ENCODE data around the gene GAP43.

GAP43 gene

DNA sequence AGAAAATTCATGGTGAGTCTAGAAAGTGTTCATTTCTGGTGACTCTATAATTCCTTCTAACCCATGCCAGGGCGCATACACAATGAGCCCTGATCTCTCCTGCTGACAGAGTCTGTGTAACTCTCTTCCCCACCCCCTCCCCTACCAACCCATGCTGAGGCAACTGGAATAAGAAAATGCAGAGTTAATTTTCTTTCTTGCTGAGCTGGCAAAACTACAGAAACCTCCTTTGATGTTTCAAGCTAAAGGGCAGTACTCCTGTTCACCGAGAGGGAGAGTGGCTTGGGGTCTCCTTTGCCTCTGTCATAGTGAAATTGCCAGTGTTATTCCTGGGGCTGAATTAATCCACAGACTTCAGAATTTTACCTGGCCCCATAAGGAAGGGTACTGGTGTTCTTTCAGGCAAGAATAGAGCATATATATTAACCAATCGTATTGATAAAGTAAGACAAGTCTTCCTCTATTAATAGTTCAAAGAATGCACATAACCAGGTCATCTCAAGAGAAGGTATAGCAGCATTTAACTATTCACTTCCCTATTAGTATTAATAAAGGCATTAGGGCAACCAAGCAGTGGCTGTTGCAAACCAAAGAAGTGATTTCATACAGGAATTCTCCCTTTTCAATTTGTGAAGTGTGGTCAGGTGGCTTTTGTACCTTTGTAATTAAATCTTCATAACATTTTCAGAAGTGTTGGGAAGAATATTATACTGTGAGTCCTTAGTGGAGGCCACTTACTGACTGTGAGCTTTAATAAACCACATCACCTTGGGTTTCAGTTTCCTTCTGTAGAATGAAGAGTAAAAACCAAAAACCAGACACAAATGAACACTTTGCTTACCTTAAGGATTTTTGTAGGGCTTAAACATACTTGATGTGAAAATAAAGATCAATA is 4.1 kb downstream of the GAP43 start:
- DNase-seq (ENCODE audit: low spot score): no peak

DNA sequence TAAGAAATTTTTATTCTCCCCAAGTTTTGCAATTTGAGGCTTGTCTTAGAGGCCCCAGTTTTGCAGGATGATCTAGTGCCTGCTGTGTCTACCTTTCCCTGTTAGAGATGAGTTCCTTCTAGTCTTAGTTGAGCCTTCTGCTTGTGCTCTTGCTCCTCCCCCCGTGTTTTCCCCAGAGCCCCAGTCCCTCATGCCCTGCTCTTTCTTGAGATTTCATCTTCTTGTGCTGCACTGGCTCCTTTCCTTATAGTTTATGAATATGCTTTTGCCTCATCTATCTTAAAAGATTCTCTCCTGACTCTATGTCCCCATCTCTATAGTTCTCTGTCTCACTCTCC is 4.7 kb downstream of the GAP43 start:
- DNase-seq (ENCODE audit: low spot score): no peak

GRCh38 chr3:115630850-115631249 is 7.5 kb downstream of the GAP43 start:
- no peak for DNase-seq (ENCODE audit: low spot score)

- no peak for DNase-seq (ENCODE audit: low spot score)
Measured at GRCh38 chr3:115632026-115632425, 8.7 kb downstream of the GAP43 start.

DNA sequence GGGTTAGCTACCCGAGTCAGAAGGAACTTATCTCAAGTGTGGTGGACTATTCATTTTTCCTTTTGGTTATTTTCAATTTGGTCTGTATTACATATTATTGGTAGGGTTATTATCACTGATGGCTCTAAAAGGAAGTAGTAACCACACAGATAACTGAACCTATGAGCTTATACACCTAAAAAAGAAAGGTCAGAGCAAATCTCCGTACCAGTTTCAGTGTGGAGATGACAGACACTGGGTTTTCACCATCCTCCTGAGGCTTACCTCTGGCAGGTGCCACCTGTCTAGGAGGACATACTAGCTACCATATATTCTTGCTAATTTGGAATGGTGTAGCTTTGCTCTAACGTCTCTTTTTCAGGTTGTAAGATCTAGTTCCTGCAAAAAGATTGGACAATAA is 10.2 kb downstream of the GAP43 start:
- no peak for DNase-seq (ENCODE audit: low spot score)

DNA sequence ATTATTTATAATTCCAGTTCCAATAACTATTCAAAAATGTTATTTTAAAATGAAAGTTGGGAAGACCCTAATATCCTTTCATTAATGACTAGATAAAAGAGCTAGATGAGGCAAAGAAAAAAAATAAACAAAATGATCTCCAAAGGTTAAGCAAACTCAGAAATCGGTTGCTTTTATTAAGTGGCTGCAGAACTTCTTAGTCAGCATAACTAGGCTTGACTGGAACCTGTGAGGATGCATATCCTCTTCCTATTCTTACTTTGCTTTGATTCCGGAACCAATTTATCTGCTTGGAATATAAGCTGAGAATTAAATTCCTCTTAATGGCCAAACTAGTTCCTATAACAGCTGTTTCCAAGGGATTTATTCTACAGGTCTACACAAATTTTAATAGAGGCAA is 10.7 kb downstream of the GAP43 start:
- no peak for DNase-seq (ENCODE audit: low spot score)

- DNase-seq (ENCODE audit: low spot score): no peak
Measured at GRCh38 chr3:115635406-115635805, 12.1 kb downstream of the GAP43 start.

GRCh38 chr3:115638241-115638640 is 14.9 kb downstream of the GAP43 start:
- no peak for DNase-seq (ENCODE audit: low spot score)

DNA sequence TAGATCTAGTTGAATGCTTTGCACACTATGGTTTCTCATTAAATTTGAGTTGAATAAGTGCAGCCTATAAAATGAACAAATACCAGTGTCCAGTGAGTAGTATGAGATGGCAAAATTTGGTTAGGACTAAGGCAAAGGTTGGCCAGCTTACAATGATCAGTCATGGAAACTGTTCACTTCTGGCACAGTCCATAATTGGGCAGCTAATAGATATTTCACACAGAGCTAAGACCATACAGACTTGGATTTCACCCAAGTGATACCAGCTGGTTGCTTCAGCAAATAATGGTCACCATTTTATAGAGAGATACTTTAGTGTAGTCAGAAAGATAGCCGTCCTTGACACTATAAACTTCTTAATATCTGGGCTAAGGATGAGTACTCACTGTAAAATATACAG is 15.7 kb downstream of the GAP43 start:
- DNase-seq (ENCODE audit: low spot score): no peak

- no peak for DNase-seq (ENCODE audit: low spot score)
Measured at GRCh38 chr3:115644391-115644790, 21.1 kb downstream of the GAP43 start.

DNA sequence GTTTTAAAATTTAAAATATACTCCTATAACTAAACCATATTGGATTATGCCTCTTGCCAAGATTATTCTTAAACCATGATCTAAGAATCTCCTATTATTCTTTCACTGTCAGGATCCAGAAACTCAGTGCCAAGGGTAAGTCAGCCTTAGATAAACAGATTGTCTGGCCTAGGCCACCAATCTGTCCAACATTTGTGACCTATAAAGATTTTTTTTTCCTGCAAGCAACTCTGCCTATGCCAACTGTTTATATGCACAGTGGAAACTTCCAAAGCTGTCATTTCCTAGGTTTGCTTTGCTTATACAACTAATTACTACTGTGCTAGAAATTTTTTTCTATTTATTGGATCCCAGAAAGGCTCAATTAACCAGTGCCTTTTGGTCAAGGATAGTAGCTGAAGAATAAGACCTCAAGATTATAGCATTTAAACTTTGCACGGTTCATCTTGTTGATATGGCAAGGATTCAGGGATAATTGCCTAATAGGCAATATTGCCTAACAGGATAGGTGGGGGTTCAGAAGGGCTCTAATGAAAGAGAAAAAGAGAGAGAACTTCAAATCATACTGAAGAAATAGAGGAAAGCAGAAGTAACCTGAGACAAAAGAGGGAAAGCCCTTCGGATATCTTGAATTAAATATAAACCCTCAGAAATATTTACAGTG is 22.8 kb downstream of the GAP43 start:
- no peak for DNase-seq (ENCODE audit: low spot score)

- no peak for DNase-seq (ENCODE audit: low spot score)
Measured at GRCh38 chr3:115648559-115648958, 25.2 kb downstream of the GAP43 start.

DNA sequence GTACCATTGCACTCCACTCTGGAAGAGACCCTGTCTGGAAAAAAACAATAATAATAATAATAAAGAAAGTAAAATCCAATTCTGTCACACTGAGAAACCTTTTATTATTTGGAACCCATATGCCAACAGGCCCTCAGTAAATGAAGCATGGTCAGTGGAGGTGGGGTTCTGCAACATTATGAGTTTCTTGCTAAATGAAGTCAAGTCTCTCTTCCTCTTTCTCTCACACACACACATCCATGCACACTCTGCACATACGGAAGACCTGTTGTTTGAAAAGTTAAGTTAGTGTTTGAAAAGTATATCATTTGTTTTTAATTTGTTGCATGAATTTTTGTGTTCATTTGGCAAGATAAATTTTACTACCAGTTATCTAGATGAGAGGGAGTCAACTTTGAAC is 27.8 kb downstream of the GAP43 start:
- no peak for DNase-seq (ENCODE audit: low spot score)

- no peak for DNase-seq (ENCODE audit: low spot score)
Measured at GRCh38 chr3:115651599-115651998, 28.3 kb downstream of the GAP43 start.

DNA sequence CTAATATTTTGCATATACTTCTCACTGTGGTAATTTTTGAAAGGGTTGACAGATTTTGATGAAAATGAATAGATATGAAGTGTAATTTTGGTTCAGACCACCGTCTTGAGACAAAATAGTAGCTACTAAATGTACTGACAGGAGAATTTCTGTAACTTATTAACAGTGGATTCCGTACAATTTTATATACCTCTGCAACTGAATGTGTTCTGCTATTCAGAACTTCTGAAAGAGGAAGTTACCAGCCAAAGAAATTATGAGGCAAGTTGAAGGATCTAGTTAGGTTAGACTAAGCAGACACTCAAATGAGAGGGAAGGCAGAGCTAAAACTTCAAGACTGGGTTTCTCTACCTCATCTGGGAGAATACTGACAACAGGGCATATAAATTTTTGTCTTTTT is 29.4 kb downstream of the GAP43 start:
- no peak for DNase-seq (ENCODE audit: low spot score)

- DNase-seq (ENCODE audit: low spot score): no peak
Measured at GRCh38 chr3:115655761-115656282, 32.5 kb downstream of the GAP43 start.

DNA sequence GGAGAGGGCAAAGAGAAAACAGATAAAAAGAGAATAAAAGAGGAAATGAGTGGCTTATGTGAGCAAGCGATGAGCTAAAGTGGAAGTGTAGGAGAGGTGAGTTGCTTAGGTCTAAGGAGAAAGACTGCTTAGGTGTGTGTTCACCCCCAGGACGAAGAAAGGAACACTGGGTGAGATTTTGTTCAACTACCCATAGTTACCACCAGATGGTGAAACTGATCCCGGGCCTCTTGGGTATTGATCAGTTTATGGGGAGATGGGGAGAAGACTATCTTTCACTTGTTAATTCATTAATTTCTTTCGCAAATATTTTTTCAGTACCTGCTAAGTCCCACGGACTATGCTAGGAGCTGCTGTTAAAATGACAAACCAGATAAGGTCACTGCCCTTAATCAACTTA is 33.9 kb downstream of the GAP43 start:
- DNase-seq (ENCODE audit: low spot score): no peak

DNA sequence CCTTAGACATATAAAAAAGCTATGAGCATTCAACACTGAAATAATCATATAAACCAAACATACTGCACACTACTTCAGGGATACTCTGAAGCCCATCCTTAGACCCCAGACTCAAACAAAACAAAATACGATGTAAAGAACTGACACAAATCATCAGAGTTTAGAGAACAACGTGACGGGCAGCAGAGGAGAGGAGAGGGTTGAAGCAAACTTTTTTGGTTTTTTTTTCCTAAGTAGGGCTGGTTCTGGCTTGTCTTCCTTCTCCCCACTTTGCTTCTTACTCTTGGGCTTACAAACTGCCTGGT is 34.7 kb downstream of the GAP43 start:
- DNase-seq (ENCODE audit: low spot score): no peak

DNA sequence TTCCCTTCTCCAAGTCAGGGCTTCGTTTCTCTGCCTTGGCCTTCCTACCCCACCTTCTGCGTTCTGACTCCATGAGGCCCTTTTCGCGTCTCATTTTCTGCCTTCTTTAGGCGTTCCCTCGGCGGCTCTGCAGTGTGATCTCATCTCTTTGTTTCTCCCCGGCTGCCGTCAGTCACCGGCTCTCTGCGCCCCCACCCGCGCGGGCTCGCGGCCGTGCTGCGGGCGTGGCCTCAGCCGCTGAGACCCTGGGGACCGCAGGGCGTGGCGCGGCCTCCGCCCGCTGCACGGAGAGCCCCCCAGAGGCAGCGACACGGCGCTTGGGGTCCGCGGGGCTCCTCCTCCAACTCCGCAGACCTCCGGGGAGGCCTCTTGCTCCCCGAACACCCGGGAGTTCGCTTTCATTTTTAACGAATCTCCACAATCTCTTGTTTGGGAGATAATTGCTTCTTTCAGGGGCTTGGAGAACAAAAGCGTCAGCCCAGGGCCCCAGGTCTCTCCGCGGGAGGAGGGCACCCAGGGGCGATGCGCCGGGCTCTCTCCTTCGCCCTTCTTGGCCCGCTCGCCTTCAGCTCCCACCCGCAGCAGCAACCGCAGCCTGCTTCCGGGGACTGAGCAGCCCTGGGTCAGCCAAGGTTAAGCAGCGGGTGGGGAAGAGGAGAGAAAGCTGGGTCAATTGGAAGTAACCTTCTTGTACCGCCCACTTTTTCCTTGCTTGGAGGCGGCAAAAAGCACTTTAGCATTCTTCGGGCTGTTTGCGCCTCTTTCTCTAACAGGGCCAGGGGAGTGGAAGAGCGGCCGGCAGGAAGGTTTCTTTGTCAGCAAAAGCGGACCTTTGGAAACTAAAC is 35.2 kb downstream of the GAP43 start:
- peak; percentile 62 for DNase-seq (ENCODE audit: low spot score)

GRCh38 chr3:115659253-115660220 is 36.2 kb downstream of the GAP43 start:
- DNase-seq (ENCODE audit: low spot score): no peak

DNA sequence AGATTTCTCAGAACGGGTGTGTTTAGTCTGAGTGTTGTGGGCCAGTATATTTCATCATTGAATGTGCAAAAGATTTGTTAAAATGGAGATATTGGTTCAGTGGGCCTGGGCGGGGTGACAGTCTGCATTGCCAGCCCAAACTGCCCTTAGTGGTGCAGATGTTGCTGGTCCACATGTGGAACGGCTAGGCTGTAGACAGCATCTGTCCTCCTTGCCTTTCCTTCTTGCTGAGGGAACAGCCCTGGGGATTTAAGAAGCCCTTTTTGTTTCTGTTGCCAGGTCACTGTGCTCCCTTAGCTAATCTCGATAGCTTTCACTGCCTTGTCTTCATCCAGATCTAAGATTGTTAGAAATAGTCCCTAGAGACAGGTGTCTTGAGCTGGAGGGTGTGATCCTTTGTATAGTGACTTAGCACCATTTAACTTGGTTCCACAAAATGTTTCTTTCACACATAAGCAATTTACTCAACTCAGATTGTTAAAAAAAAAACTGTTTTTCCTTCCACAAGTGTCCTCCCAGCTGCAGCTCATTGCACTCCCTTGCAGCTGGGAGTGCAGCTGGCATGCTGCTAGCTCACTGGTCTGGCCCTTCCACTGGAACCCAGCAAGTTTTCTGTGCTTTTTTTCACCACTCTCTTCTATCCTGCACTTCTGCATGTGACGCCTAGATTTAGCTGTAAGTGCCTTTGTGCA is 37.5 kb downstream of the GAP43 start:
- no peak for DNase-seq (ENCODE audit: low spot score)

Measured in CD4-positive, alpha-beta T cell treated with Interleukin-6 at 100 ng/mL for 8 hours (primary cell).